ENCODE results near the gene NLK.

DNA sequence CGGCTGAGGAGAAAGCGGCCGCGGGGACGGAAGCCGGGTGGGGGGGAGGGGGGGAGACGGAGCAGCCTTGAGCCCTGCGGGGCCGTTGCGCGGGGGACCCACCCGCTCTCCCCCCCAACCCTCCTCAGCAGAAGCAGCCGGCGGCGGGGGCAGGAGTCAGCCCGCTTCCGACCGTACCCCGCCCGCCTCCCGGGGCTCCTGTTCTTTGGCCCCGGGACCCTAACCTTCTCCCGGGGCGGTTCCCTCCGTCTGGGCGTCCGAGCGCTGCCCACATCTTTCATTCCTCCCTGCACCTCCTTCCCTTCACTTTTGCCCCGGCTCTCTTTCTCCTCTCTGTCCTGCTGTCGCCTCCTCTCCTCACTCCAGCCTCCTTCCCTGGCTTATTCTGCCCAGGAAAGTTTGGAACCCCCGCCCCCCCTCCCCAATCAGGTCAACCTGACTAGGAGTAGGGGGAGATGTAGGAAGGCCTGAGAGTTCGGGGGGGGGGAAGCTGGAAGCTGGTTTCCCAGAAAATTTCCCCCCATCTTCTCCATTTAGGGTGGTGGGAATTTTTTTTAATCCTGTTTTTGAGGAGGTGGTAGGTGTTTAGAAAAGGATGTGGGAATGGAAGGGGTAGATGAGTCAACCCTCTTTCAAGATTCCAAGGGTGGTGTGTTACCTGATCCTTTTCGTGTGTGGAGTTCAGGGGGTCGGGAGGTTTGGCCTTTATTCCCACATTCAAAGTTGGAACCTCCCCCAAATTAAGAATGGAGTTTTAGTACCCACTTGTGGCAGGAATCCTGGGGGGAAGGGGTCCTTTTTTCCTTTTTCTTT lies 427 bp upstream of the NLK start:
- no peak for TF ChIP-seq EZH2phosphoT487 (IDR thresholded peaks at IDR 0.05; ENCODE audit: borderline replicate concordance, low read depth, low read length)
- TF ChIP-seq, protein P1, sequence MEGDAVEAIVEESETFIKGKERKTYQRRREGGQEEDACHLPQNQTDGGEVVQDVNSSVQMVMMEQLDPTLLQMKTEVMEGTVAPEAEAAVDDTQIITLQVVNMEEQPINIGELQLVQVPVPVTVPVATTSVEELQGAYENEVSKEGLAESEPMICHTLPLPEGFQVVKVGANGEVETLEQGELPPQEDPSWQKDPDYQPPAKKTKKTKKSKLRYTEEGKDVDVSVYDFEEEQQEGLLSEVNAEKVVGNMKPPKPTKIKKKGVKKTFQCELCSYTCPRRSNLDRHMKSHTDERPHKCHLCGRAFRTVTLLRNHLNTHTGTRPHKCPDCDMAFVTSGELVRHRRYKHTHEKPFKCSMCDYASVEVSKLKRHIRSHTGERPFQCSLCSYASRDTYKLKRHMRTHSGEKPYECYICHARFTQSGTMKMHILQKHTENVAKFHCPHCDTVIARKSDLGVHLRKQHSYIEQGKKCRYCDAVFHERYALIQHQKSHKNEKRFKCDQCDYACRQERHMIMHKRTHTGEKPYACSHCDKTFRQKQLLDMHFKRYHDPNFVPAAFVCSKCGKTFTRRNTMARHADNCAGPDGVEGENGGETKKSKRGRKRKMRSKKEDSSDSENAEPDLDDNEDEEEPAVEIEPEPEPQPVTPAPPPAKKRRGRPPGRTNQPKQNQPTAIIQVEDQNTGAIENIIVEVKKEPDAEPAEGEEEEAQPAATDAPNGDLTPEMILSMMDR (conservative IDR thresholded peaks at IDR 0.05; ENCODE audit: low read length) = no peak

Measured in OCI-LY7 (cell line).